ENCODE results near the gene RBP4. TPM values are rescaled to one million over a fixed set of nuclear protein-coding genes. Genes with fewer than 3 reads are reported as not detected.
"Not testable (repeated sequence)": the region's sequence is repeated elsewhere in the genome, so short reads cannot be mapped to it uniquely, and the experiment has no call there.

Gene RBP4
- total and polyA plus RNA-seq, 12 donors: 0.66 to 224 (median 10.2) TPM; not detected in 1

- Histone ChIP-seq H3K36me3 (replicated peaks in 1 of 2) (no peaks in the 10 kb centered on the region), H3K4me1 (replicated peaks in 1 of 2) (no peaks in the 10 kb centered on the region), H3K27me3 (no peaks in the 10 kb centered on the region), H3K9me3 (replicated peaks in 1 of 3) (no peaks in the 10 kb centered on the region), H3K27ac (no peak overlapping the region), H3K4me3 (no peak overlapping the region)
- no peak for DNase-seq
- WGBS, 4 donors: 81 to 89% (median 84%) methylated on average over 3 of the region's 3 CpGs
- intact Hi-C loops (cut with DNase I): loop anchor here (2.0 to 10.0 kb wide), 2 partner anchors 122 to 126 kb away; no protein-coding TSS in a partner anchor
- TF ChIP-seq CTCF (IDR thresholded peaks at IDR 0.05): no peak
- TF ChIP-seq POLR2A (IDR thresholded peaks at IDR 0.05): no peak
Measured at GRCh38 chr10:93552780-93553179, 48.3 kb downstream of the RBP4 start.

- no peaks in the 10 kb centered on the region for H3K36me3 ChIP-seq (replicated peaks in 1 of 2)
- H3K4me1 ChIP-seq (replicated peaks in 1 of 2): no peaks in the 10 kb centered on the region
- no peak overlapping the region for H3K4me3 ChIP-seq
- intact Hi-C loops (cut with DNase I): loop anchor here in 1 of 2 donors (10.0 kb wide), 1 partner anchor 124 kb away; no protein-coding TSS in a partner anchor
- no peaks in the 10 kb centered on the region for H3K9me3 ChIP-seq (replicated peaks in 1 of 3)
- no peak overlapping the region for H3K27ac ChIP-seq
- no peaks in the 10 kb centered on the region for H3K27me3 ChIP-seq
- WGBS, 4 donors: 72 to 88% (median 76%) methylated on average over 4 of the region's 4 CpGs
- DNase-seq: no peak
- TF ChIP-seq CTCF (IDR thresholded peaks at IDR 0.05): no peak
Measured at GRCh38 chr10:93550606-93551005, 50.4 kb downstream of the RBP4 start.

GRCh38 chr10:93548376-93549071 lies 52.5 kb downstream of the RBP4 start:
- no peaks in the 10 kb centered on the region for H3K36me3 ChIP-seq (replicated peaks in 1 of 2)
- intact Hi-C loops (cut with DNase I): no loop called here
- TF ChIP-seq CTCF (IDR thresholded peaks at IDR 0.05) (no peak), POLR2A (IDR thresholded peaks at IDR 0.05) (no peak)
- H3K4me1 ChIP-seq (replicated peaks in 1 of 2): no peaks in the 10 kb centered on the region
- no peaks in the 10 kb centered on the region for H3K27me3 ChIP-seq
- no peak overlapping the region for H3K27ac ChIP-seq
- DNase-seq: no peak
- H3K9me3 ChIP-seq (replicated peaks in 1 of 3): no peaks in the 10 kb centered on the region
- 85 to 90% (median 88%) methylated on average over 5 of the region's 5 CpGs for WGBS, 4 donors
- H3K4me3 ChIP-seq: no peak overlapping the region

GRCh38 chr10:93547522-93547921 lies 53.5 kb downstream of the RBP4 start:
- Histone ChIP-seq H3K27ac (no peak overlapping the region), H3K4me3 (no peak overlapping the region), H3K9me3 (replicated peaks in 1 of 3) (no peaks in the 10 kb centered on the region), H3K27me3 (no peaks in the 10 kb centered on the region), H3K4me1 (replicated peaks in 1 of 2) (no peaks in the 10 kb centered on the region), H3K36me3 (replicated peaks in 1 of 2) (no peaks in the 10 kb centered on the region)
- DNase-seq: no peak
- TF ChIP-seq POLR2A (IDR thresholded peaks at IDR 0.05) (no peak), CTCF (IDR thresholded peaks at IDR 0.05) (no peak)
- intact Hi-C loops (cut with DNase I): no loop called here

- H3K4me1 ChIP-seq (replicated peaks in 1 of 2); H3K36me3 ChIP-seq (replicated peaks in 1 of 2); H3K4me3 ChIP-seq; DNase-seq; intact Hi-C loops (cut with DNase I); H3K27ac ChIP-seq; H3K27me3 ChIP-seq; H3K9me3 ChIP-seq (replicated peaks in 1 of 3): not testable (repeated sequence)
- 77 to 96% (median 83%) methylated on average over 7 to 8 of the region's 8 CpGs for WGBS, 4 donors
Measured at GRCh38 chr10:93546995-93547394, 54.0 kb downstream of the RBP4 start.

Measured in adrenal gland (tissue), 12 donors.